Measurements from ENCODE around the gene TSNAXIP1. TPM values are rescaled to one million over a fixed set of nuclear protein-coding genes. Genes with fewer than 3 reads are reported as not detected.

The TSNAXIP1 gene
- total RNA-seq, 1 experiment from 2014 or later = 1.2 TPM

- CTCF ChIA-PET = interaction anchor here (1.0 to 3.0 kb wide), 4 partner anchors 9 to 133 kb away, joined by 3 to 57 read pairs (median 6); no protein-coding TSS in a partner anchor
- no TSS peak for BruUV-seq (replicated peaks)
- Histone ChIP-seq H2AFZ (ENCODE audit: low read depth, low read length, poor library complexity, severe bottlenecking) (no peak overlapping the region), H3K27me3 (ENCODE audit: insufficient read depth, low read length) (no peaks in the 10 kb centered on the region), H3K9me2 (ENCODE audit: insufficient read depth) (no peaks in the 10 kb centered on the region), H3K9ac (ENCODE audit: low read length) (peak overlapping the region; percentile 95), H3K79me2 (ENCODE audit: insufficient read depth, low read length) (peaks cover 38% of the 10 kb centered on the region), H3K4me3 (replicated peaks in 1 of 2; ENCODE audit: low read depth in 1 of 2, low read length in 2 of 2) (peak overlapping the region; percentile 98 to 100), H3K9me3 (ENCODE audit: control insufficient read depth in 1 of 2, insufficient read depth in 1 of 2, low read depth in 1 of 2, low read length in 2 of 2) (no peaks in the 10 kb centered on the region), H3K4me2 (ENCODE audit: low read length) (peak overlapping the region; percentile 93), H4K20me1 (ENCODE audit: insufficient read depth) (no peaks in the 10 kb centered on the region), H3K36me3 (ENCODE audit: control insufficient read depth in 1 of 2, insufficient read depth in 2 of 2, low read length in 2 of 2) (peaks cover 5 to 6% of the 10 kb centered on the region in 2 experiments; a peak in 2 of 4 replicates), H3K4me1 (ENCODE audit: control insufficient read depth in 1 of 2, insufficient read depth in 2 of 2, low read length in 2 of 2) (peaks cover 12 to 23% of the 10 kb centered on the region in 2 experiments), H3K27ac (ENCODE audit: low read depth, low read length) (peak overlapping the region; percentile 68)
- TF ChIP-seq SRF (IDR thresholded peaks at IDR 0.05; ENCODE audit: low read depth) (no peak), ZFX (IDR thresholded peaks at IDR 0.05) (peak; percentile 51; the same call in 1 of the 2 replicates)
- POLR2A ChIA-PET = interaction anchor here (0.8 to 1.6 kb wide), 9 partner anchors 10 to 217 kb away, joined by 3 to 9 read pairs (median 3); partner anchors contain the start of genes DDX28, DUS2 and NUTF2
- ATAC-seq = peak; percentile 7
- RAD21 ChIA-PET (ENCODE audit: low non-redundant PET in 1 of 2, low total read pairs in 2 of 2, uncharacterized antibody in 2 of 2, unreplicated experiment in 2 of 2) = interaction anchor here in 1 of 2 experiments (1.3 kb wide), 1 partner anchor 133 kb away, joined by 3 read pairs; no protein-coding TSS in a partner anchor
- DNase-seq (ENCODE audit: low read depth, low spot score) = no peak
- intact Hi-C loops (cut with micrococcal nuclease) = loop anchor here (1.0 to 10.0 kb wide), 3 partner anchors 40 to 281 kb away; partner anchors contain the start of genes NUTF2 and RIPOR1
Measured at GRCh38 chr16:67805718-67806427, 816 bp upstream of the TSNAXIP1 start.

- peak overlapping the region; percentile 95 for H3K9ac ChIP-seq (ENCODE audit: low read length)
- H4K20me1 ChIP-seq (ENCODE audit: insufficient read depth) = no peaks in the 10 kb centered on the region
- H3K27ac ChIP-seq (ENCODE audit: low read depth, low read length) = peak overlapping the region; percentile 54; the same call in 1 of the 2 replicates
- ATAC-seq = no peak
- no peaks in the 10 kb centered on the region for H3K9me3 ChIP-seq (ENCODE audit: control insufficient read depth in 1 of 2, insufficient read depth in 1 of 2, low read depth in 1 of 2, low read length in 2 of 2)
- CTCF ChIA-PET = interaction anchor here (0.6 to 3.0 kb wide), 4 partner anchors 9 to 135 kb away, joined by 3 to 57 read pairs (median 5); no protein-coding TSS in a partner anchor
- POLR2A ChIA-PET = interaction anchor here (0.5 to 1.6 kb wide), 9 partner anchors 9 to 216 kb away, joined by 3 to 9 read pairs (median 3); partner anchors contain the start of genes DDX28, DUS2 and NUTF2
- RAD21 ChIA-PET (ENCODE audit: low non-redundant PET in 1 of 2, low total read pairs in 2 of 2, uncharacterized antibody in 2 of 2, unreplicated experiment in 2 of 2) = interaction anchor here in 1 of 2 experiments (1.3 kb wide), 1 partner anchor 134 kb away, joined by 3 read pairs; no protein-coding TSS in a partner anchor
- peaks cover 12 to 23% of the 10 kb centered on the region in 2 experiments for H3K4me1 ChIP-seq (ENCODE audit: control insufficient read depth in 1 of 2, insufficient read depth in 2 of 2, low read length in 2 of 2)
- intact Hi-C loops (cut with micrococcal nuclease) = loop anchor here (5.0 to 10.0 kb wide), 2 partner anchors 135 to 282 kb away; partner anchors contain the start of gene RIPOR1
- H3K36me3 ChIP-seq (ENCODE audit: control insufficient read depth in 1 of 2, insufficient read depth in 2 of 2, low read length in 2 of 2) = peaks cover 5 to 6% of the 10 kb centered on the region in 2 experiments; a peak in 2 of 4 replicates
- no TSS peak for BruUV-seq (replicated peaks)
- no peak for DNase-seq (ENCODE audit: low read depth, low spot score)
- TF ChIP-seq RAD21 (IDR thresholded peaks at IDR 0.05; ENCODE audit: low read depth) (0 out of 2 replicates have a peak, but pooled peaks have one; percentile 30), ZFX (IDR thresholded peaks at IDR 0.05) (peak; percentile 27; the same call in 1 of the 2 replicates), ELF1 (IDR thresholded peaks at IDR 0.05; ENCODE audit: borderline replicate concordance, low read depth) (no peak)
- peak overlapping the region; percentile 95 for H2AFZ ChIP-seq (ENCODE audit: low read depth, low read length, poor library complexity, severe bottlenecking)
- H3K4me3 ChIP-seq (replicated peaks in 1 of 2; ENCODE audit: low read depth in 1 of 2, low read length in 2 of 2) = peak overlapping the region; percentile 98 to 100
- H3K27me3 ChIP-seq (ENCODE audit: insufficient read depth, low read length) = no peaks in the 10 kb centered on the region
- H3K79me2 ChIP-seq (ENCODE audit: insufficient read depth, low read length) = peaks cover 31% of the 10 kb centered on the region
- peak overlapping the region; percentile 93 for H3K4me2 ChIP-seq (ENCODE audit: low read length)
- H3K9me2 ChIP-seq (ENCODE audit: insufficient read depth) = no peaks in the 10 kb centered on the region
Measured at GRCh38 chr16:67807148-67807682, 526 bp downstream of the TSNAXIP1 start.
